ENCODE data around the gene PPM1H. TPM values are rescaled to one million over a fixed set of nuclear protein-coding genes. Genes with fewer than 3 reads are reported as not detected.

Gene PPM1H
- total and polyA plus RNA-seq, 10 of the 15 experiments (the other 5 are each of a cell fraction or from before 2014, with no cell fraction given), result 0.11 to 0.83 (median 0.49) TPM

DNA sequence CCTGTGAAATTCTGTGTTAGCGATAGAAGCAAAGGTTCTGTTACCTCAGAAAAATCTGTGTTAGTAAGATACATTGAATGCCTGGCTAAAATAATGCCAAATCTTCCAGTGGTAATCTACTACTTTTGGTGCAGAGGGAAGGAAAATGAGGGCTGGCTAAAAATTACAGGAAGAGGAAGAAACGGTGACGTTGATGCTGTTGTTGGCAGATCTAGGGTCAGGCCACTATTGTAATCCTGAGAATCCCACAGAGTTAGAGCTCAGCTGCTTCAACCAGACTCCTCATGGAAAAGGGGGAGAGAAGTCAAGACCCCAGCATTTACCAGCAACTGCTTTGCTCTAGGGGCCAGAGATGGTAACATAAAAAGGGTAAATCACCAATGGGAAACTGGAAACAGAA lies 145.1 kb downstream of the PPM1H start:
- Histone ChIP-seq H3K9me3 (replicated peaks; ENCODE audit: control insufficient read depth, insufficient read depth, low read length) (no peaks in the 10 kb centered on the region), H3K9ac (ENCODE audit: control insufficient read depth, insufficient read depth, low read length) (no peak overlapping the region), H3K27ac (ENCODE audit: control insufficient read depth, insufficient read depth) (no peak overlapping the region), H3K27me3 (replicated peaks in 1 of 2; ENCODE audit: control insufficient read depth in 2 of 2, insufficient read depth in 2 of 2, low read length in 1 of 2) (no peaks in the 10 kb centered on the region), H3K4me1 (ENCODE audit: control insufficient read depth, insufficient read depth, low read length) (no peaks in the 10 kb centered on the region), H3K79me2 (ENCODE audit: control insufficient read depth, insufficient read depth, low read length) (no peaks in the 10 kb centered on the region), H3K4me3 (no peak overlapping the region), H3K36me3 (ENCODE audit: control insufficient read depth in 2 of 2, insufficient read depth in 2 of 2, low read length in 1 of 2) (no peaks in the 10 kb centered on the region), H2AFZ (ENCODE audit: control insufficient read depth, low read depth, low read length) (no peak overlapping the region), H4K20me1 (ENCODE audit: control insufficient read depth, insufficient read depth) (no peaks in the 10 kb centered on the region), H3K4me2 (ENCODE audit: control insufficient read depth, insufficient read depth) (no peak overlapping the region)
- no peak for DNase-seq (ENCODE audit: low read depth, low spot score)
- no peak for FAIRE-seq
- in situ Hi-C loops (cut with MboI) (loop anchor here (5.0 kb wide), 2 partner anchors 208 to 353 kb away; no protein-coding TSS in a partner anchor), intact Hi-C loops (cut with micrococcal nuclease; ENCODE audit: unreplicated experiment) (no loop called here)
- WGBS (ENCODE audit: insufficient coverage, insufficient replicate concordance, low lambda C conversion rate, missing lambda C conversion rate), result 82% methylated on average over 3 of the region's 3 CpGs
- RAD21 ChIA-PET (ENCODE audit: unreplicated experiment), result interaction anchor here (1.8 to 3.1 kb wide), 2 partner anchors 10 to 208 kb away, joined by 7 to 24 read pairs; no protein-coding TSS in a partner anchor
- CTCF ChIA-PET, result interaction anchor here (1.3 to 3.0 kb wide), 3 partner anchors 9 to 352 kb away, joined by 3 to 17 read pairs (median 4); no protein-coding TSS in a partner anchor
- no TSS peak for BruUV-seq (replicated peaks)
- SMC1A ChIA-PET (ENCODE audit: uncharacterized antibody, unreplicated experiment), result interaction anchor here (1.1 to 14.5 kb wide), 4 partner anchors 10 to 208 kb away, joined by 3 to 256 read pairs (median 4); no protein-coding TSS in a partner anchor
- ATAC-seq, result no peak
- POLR2A ChIA-PET, result no interaction called here
- TF ChIP-seq, protein P1, sequence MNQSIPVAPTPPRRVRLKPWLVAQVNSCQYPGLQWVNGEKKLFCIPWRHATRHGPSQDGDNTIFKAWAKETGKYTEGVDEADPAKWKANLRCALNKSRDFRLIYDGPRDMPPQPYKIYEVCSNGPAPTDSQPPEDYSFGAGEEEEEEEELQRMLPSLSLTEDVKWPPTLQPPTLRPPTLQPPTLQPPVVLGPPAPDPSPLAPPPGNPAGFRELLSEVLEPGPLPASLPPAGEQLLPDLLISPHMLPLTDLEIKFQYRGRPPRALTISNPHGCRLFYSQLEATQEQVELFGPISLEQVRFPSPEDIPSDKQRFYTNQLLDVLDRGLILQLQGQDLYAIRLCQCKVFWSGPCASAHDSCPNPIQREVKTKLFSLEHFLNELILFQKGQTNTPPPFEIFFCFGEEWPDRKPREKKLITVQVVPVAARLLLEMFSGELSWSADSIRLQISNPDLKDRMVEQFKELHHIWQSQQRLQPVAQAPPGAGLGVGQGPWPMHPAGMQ (IDR thresholded peaks at IDR 0.05; ENCODE audit: borderline replicate concordance), result no peak
- TF ChIP-seq, protein P2, sequence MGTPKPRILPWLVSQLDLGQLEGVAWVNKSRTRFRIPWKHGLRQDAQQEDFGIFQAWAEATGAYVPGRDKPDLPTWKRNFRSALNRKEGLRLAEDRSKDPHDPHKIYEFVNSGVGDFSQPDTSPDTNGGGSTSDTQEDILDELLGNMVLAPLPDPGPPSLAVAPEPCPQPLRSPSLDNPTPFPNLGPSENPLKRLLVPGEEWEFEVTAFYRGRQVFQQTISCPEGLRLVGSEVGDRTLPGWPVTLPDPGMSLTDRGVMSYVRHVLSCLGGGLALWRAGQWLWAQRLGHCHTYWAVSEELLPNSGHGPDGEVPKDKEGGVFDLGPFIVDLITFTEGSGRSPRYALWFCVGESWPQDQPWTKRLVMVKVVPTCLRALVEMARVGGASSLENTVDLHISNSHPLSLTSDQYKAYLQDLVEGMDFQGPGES (IDR thresholded peaks at IDR 0.05), result no peak
- TF ChIP-seq GATAD2B (conservative IDR thresholded peaks at IDR 0.05; ENCODE audit: low read depth) (no peak), CHD1 (IDR thresholded peaks at IDR 0.05; ENCODE audit: low read depth, low read length) (no peak), BCL11A (IDR thresholded peaks at IDR 0.05; ENCODE audit: low read depth, low read length) (no peak), PAX5 (IDR thresholded peaks at IDR 0.05; ENCODE audit: borderline replicate concordance, low read depth, low read length) (no peak), PAX8 (IDR thresholded peaks at IDR 0.05) (no peak), MYC (IDR thresholded peaks at IDR 0.05; ENCODE audit: insufficient read depth, insufficient read length, insufficient replicate concordance, low read length, severe bottlenecking) (no peak), RAD21 (IDR thresholded peaks at IDR 0.05; ENCODE audit: insufficient read depth, low read depth, low read length) (no peak), NBN (IDR thresholded peaks at IDR 0.05) (no peak), MYB (IDR thresholded peaks at IDR 0.05; ENCODE audit: borderline replicate concordance, low read depth, low read length) (no peak), ASH2L (IDR thresholded peaks at IDR 0.05; ENCODE audit: borderline replicate concordance, low read depth) (no peak), WRNIP1 (IDR thresholded peaks at IDR 0.05; ENCODE audit: borderline replicate concordance, low read depth, low read length) (no peak), ZBED1 (IDR thresholded peaks at IDR 0.05; ENCODE audit: borderline replicate concordance) (no peak), CREM (IDR thresholded peaks at IDR 0.05; ENCODE audit: low read depth) (no peak)
- TF ChIP-seq, protein P3, sequence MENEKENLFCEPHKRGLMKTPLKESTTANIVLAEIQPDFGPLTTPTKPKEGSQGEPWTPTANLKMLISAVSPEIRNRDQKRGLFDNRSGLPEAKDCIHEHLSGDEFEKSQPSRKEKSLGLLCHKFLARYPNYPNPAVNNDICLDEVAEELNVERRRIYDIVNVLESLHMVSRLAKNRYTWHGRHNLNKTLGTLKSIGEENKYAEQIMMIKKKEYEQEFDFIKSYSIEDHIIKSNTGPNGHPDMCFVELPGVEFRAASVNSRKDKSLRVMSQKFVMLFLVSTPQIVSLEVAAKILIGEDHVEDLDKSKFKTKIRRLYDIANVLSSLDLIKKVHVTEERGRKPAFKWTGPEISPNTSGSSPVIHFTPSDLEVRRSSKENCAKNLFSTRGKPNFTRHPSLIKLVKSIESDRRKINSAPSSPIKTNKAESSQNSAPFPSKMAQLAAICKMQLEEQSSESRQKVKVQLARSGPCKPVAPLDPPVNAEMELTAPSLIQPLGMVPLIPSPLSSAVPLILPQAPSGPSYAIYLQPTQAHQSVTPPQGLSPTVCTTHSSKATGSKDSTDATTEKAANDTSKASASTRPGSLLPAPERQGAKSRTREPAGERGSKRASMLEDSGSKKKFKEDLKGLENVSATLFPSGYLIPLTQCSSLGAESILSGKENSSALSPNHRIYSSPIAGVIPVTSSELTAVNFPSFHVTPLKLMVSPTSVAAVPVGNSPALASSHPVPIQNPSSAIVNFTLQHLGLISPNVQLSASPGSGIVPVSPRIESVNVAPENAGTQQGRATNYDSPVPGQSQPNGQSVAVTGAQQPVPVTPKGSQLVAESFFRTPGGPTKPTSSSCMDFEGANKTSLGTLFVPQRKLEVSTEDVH (IDR thresholded peaks at IDR 0.05; ENCODE audit: low read depth, partially characterized antibody), result no peak
- TF ChIP-seq, protein P4, sequence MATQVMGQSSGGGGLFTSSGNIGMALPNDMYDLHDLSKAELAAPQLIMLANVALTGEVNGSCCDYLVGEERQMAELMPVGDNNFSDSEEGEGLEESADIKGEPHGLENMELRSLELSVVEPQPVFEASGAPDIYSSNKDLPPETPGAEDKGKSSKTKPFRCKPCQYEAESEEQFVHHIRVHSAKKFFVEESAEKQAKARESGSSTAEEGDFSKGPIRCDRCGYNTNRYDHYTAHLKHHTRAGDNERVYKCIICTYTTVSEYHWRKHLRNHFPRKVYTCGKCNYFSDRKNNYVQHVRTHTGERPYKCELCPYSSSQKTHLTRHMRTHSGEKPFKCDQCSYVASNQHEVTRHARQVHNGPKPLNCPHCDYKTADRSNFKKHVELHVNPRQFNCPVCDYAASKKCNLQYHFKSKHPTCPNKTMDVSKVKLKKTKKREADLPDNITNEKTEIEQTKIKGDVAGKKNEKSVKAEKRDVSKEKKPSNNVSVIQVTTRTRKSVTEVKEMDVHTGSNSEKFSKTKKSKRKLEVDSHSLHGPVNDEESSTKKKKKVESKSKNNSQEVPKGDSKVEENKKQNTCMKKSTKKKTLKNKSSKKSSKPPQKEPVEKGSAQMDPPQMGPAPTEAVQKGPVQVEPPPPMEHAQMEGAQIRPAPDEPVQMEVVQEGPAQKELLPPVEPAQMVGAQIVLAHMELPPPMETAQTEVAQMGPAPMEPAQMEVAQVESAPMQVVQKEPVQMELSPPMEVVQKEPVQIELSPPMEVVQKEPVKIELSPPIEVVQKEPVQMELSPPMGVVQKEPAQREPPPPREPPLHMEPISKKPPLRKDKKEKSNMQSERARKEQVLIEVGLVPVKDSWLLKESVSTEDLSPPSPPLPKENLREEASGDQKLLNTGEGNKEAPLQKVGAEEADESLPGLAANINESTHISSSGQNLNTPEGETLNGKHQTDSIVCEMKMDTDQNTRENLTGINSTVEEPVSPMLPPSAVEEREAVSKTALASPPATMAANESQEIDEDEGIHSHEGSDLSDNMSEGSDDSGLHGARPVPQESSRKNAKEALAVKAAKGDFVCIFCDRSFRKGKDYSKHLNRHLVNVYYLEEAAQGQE (IDR thresholded peaks at IDR 0.05; ENCODE audit: low read depth, low read length), result no peak

All from GM12878 (cell line).